Kidney glomerular epithelial cell (primary cell): ENCODE data around the gene NOTCH2.
"Not testable (repeated sequence)": the region's sequence is repeated elsewhere in the genome, so short reads cannot be mapped to it uniquely, and the experiment has no call there.

Source experiments
- DNase-seq: peaks from one replicate; lab custom pipeline; 2025; lab: John Stamatoyannopoulos, UW

Gene NOTCH2

DNA sequence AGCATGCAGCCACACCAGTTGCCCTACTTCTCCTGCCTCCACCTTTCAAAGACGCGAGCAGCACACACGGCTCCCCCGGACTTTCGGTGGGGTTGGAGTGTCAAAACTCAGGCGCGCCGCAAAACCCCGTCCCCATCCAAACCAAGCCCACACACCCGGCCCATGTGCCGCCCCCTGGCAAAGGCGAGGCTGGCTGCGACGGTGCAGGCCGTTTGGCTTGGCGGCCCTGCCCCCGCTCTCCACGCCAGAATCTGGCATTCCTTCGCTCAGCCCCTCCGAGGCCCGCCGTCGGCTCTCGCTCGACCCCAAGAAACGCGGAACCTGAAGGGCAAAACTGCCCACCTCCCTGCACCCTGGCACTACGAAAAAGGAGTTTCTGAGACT is 787 bp downstream of the NOTCH2 start:
- DNase-seq, result not testable (repeated sequence)

DNA sequence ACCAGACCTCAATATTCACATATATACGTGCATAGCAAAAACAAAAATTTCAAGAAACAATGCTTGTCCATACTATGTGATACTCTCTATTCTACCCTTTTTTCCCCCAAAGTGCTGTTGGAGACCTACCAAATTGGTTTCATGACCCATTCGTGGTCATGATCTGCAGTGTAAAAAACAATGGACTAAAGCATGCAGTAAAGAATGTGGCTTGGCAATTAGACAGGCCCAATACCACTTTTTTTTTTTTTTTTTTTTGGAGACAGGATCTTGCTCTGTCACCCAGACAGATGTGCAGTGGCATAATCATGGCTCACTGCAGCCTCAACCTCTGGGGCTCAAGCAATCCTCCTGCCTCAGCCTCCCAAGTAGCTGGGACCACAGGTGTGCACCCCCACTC is 21.3 kb downstream of the NOTCH2 start:
- not testable (repeated sequence) for DNase-seq

DNA sequence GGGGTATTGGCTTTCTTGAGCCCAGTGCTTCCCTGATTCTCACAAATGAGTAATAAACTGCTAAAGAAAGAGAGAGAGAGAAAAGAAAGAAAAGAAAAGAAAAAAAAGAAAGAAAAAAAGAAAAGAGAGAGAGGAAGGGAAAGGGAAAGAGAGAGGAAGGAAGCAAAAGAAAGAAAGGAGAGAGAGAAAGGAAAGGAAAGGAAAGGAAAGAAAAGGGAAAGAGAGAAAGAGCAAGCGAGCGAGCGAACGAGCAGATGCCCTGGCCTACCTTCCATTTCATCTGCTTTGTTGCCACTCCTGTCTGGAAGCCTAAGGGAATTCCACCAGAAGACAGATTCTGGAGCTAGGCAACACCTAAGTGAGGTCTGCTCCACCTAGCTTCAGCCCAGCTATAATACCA is 27.7 kb downstream of the NOTCH2 start:
- DNase-seq, result not testable (repeated sequence)

DNA sequence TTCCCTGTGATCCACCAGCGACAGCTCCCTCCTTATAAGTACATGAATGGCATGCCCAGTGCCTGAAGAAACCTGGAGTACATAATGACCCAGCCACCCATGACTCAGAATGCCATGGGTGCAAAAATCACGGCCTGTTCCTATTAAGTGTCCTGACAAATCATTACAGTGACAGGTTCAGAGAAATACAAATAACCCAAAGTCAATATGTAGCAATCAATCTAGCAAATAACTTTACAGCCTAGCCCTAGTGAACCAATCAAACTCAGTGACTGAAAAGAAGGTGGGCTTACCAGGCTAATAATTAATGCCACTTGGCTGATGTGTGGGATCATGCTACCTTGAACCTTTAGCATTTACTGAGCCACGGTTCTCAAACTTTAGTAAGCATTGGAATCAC is 37.2 kb downstream of the NOTCH2 start:
- DNase-seq, result not testable (repeated sequence)

DNA sequence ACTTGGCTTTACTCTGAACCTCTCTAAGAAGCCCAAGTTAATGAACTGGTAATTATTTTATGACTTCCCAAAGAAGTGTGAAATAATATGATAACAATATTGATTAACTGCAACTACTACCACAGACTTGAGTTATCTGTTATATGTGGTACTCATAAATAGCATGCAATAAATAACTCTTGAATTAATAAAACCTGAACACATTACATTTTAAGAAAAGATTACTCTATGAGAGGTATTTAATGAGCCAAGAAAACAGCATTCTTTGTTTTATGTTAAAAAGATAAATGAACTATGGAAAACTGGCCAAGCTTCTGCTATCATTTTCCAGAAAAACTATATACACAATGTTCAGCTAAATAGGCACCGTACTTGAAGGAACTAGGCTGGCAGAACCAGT is 45.7 kb downstream of the NOTCH2 start:
- not testable (repeated sequence) for DNase-seq

DNA sequence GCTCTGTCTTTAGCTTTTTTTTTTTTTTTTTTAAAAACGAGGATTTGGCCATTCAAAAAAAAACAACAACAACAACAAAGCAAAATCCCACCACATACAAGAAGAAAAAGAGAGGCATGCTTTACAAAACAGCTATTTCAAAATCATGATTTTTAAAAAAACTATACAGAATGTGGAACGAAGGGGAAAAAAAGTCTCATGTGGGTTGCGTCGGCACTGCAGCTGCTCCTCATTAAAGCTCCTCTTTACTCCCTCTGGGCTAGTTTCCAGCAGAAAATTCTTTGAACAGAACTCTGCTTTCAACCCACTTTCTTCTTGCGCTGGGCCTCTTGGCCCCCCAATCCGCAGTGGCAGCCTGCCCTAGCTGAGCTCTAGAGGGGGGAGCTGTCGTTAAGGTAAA is 54.5 kb downstream of the NOTCH2 start:
- not testable (repeated sequence) for DNase-seq

DNA sequence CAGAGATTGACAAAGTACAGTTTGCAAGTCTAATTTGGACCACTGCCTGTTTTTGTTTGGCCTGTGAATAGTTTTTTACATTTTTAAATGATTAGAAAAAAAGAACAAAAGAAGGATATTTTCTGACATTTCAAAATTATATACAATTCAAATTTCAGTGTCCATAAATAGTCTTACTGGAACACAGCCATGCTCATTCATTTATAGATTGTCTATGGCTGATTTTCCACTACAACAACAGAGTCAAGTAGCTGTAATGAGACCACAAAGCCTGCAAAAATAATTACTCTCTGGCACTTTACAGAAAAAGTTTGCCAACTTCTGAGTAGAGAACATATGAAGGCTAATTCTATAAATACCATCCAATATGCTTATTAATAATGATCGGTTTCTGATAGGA is 61.1 kb downstream of the NOTCH2 start:
- DNase-seq, result not testable (repeated sequence)

DNA sequence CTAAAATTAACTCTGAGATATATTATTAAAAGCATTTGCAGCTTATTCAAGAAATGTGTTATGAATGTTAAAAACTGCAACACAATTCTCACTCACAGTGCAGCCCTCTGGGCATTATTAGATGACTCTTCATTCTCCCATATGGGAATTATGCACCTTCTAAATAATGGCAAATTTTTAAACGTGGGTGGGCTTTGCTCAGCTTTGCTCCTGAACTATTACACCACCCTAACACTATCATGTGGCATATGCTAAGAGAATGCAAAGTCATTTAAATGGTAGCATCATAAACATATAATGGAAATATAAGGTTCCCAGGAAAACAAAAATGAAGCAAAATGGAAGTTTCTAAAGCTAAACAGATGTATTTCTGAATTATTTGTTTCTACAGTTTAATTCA is 61.6 kb downstream of the NOTCH2 start:
- DNase-seq, result not testable (repeated sequence)

DNA sequence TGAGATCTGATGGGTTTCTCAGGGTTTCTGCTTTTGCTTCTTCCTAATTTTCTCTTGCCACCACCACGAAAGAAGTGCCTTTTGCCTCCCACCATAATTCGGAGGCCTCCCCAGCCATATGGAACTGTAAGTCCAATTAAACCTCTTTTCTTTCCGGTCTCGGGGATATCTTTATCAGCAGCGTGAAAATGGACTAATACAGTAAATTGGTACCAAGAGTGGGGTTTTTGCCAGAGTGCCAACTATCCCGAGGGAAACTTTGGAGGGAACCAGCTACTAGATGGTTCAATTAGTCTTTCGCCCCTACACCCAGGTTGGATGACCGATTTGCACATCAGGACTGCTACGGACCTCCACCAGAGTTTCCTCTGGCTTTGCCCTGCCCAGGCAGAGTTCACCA is 68.4 kb downstream of the NOTCH2 start:
- not testable (repeated sequence) for DNase-seq

DNA sequence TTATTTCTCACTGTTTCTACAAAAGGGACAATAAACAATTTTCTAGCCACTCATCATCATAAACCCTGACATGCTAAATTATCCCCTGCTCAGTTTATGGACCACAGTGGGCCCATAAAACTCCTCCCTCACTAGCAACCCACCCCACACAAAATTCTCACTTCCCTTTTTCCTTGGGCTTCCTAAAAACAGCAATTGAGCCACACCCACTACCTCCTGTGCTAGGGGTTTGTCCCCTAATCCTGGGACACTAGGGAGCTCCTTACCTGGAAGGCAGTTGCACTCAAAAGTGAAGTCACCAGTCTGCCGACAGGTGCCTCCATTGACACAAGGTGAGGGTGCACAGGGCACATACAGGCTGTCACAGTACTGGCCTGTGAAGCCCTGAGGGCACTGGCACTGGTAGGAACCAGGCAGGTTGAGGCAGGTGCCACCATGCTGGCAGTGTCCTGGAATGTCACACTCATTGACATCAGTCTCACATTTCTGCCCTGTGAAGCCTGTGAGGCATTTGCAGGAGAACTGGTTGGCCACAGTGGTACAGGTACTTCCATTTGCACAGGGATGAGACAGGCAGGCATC is 72.6 kb downstream of the NOTCH2 start:
- not testable (repeated sequence) for DNase-seq

DNA sequence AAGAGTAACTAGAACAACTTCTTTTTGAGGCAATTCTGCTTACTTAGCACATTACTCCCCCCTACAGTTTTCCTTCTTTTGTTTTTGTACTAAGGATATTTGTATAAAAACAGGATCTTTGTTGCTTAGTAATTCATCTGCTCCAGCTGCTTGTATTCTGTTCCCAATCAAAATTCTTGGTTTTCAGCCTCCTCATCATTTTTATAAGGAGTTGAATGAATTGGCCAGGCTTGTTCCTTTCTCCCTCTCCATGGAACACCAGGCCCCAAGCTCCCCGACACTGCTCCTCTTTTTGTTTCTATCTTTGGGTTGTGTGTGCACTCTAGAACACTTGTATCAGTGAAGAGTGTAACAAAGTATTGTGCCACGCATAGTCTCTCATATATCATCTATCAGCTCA is 73.5 kb downstream of the NOTCH2 start:
- not testable (repeated sequence) for DNase-seq

DNA sequence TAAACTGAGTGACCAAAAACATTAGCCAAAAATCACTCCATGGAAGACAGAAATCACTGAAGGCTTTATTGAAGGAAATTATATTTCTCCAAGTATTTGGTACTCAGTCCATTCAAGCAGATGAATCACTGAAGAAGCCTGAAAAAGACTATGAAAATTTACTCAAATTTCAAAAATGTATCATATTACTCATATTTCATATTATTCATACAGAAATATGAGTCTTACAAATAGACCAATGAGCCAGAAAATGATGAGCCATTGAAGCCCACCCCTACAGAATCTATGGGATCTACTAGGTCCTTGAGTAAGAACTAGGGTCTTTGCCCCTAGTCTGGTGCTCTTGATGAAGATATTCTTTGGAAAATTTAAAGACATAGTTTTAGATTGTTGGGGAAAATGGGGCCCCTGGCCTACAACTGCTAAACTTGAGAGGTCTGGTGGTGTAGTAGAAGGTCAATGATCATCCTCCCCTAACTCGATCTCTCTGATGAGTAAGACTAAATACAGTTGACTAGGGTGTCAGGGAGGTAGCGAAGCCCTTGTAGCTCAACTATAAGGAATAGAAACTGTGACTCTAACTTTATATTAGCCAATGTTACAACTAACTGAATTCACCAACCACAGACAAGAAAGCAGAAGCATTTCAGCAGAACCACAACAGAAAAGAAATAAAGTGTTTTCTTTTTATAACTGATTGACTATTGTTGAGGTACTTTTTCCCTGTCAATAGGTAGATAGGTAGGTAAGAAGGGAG is 81.0 kb downstream of the NOTCH2 start:
- no peak for DNase-seq

DNA sequence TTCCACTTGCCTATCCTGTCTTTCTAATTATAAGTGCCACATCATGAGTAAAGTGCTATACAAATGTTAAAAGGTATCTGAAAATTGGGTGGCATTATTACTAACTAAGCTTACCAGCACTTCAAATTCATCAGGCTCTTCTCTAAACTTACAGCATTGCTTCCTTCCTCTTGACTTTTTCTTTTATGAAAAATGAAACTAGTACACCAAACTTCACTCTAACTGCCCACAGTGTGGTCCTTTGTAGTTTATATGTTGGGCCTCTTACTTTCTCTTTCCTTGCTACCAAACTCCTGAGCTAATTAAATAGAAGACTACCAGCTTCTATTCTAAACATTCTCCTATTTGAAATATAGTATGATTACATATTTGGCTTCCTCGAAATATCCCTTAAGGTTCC is 81.8 kb downstream of the NOTCH2 start:
- no peak for DNase-seq

DNA sequence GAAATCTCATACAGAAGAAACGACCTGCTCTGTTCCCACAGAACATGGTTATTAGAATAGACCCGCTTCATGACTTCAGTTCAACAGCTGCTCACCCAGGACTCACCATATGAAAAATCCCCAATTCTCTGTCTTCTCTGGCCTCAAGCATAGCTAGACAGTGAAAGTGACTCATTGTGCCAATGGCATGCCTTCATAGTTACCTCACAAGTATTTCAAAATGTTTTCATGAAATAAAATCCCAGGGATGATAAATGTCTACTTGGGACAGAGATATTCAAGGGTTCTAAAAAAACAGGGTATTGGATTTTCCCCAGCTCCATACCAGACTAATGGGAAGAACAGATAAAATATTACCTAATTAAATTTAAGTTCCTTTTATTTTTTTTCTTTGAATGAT is 82.3 kb downstream of the NOTCH2 start:
- DNase-seq, result peak; percentile 95

DNA sequence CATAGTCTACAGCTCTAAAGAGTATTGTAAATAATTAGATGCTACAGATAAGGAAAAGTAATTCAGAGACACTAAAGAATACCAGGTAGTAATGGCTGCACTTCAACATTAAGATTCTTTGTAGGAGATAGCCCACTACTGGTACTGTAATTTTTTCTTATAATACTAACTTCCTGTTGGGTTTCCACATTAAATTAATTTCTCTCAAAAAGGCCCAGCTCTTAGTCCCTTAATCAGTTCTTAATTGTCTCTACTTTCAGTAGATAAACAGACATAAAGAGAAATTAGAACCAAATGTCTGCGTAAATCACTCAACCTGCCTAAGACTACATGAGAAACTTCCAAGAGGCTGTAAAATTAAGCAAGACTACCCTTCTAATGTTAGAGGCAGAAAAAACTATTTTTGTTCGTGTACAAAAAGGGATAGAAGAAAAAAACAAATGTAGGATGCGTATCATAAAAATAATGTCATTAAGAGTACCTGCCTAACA is 83.4 kb downstream of the NOTCH2 start:
- no peak for DNase-seq

DNA sequence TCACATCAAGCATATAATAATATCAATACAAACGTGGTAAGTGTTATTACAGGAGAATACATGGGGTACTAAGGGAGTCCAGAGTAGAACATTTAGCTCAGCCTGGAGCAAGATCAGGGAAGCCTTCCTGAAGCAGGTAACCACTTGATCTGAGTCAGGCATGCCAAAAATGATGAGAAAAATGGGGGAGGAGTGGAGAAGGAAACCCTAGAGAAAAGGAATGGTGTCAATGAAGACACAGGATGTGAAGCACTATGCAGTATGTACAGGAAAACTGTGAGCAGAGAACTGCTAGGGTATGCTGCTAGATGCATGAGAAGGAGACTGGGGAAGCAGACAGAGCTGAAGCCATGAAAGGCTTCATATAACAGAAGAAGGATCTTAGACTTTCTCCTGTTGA is 84.7 kb downstream of the NOTCH2 start:
- no peak for DNase-seq

DNA sequence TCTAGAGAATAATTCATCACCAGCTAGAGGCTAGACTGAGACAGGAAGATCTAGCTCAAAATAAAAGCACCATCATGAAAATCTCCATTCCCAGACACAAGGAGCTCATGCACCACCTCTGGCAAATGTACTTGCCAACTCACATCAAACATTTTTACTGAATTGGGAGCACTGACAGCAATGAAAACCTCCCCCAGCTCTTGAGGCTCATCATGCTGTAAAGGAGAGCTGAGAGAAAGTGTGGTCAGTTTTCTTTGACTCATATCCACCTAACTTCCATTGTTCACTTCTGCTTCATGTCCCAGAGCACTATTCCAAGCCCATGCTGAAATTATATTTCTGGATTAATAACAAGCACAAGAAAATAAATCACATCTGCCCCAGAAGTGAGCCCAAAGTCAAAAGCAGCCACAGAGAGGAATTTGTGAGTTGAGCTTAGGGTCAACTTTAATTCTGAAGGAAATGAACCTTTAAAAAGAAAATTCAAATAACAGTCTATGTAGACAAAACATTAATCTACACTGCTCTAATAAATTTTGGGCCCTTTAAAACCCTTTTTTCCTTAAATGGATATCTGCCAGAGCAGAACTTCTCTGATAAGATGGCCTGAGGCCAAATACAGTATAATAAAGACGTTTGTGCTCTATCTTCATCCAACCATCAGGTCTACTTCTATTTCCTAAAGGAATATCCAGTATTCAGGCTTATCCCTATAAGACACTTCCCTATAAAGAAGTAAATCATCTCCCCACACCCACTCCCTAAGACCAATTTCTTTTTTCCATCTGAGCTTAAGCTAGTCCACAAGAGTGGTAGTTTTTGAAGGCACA is 87.3 kb downstream of the NOTCH2 start:
- DNase-seq, result peak; percentile 75

DNA sequence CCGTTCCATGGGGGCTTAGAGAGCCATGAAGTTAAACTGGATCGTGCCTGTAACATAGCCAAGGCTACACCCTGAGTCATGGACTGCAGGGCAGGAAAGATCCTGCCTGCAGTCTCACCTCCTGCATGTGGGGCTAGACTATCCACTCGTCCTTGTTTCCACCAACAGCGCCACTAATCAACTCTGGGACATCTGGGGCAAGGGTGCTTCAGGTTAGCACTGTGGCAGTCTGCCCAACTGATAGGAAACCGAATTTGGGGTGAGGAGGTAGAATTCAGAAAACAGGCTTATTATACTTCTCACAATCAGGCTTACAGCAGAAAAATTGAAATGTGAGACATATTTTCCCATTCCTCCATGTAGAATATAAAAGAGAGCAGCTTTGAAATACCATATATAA is 88.0 kb downstream of the NOTCH2 start:
- no peak for DNase-seq

DNA sequence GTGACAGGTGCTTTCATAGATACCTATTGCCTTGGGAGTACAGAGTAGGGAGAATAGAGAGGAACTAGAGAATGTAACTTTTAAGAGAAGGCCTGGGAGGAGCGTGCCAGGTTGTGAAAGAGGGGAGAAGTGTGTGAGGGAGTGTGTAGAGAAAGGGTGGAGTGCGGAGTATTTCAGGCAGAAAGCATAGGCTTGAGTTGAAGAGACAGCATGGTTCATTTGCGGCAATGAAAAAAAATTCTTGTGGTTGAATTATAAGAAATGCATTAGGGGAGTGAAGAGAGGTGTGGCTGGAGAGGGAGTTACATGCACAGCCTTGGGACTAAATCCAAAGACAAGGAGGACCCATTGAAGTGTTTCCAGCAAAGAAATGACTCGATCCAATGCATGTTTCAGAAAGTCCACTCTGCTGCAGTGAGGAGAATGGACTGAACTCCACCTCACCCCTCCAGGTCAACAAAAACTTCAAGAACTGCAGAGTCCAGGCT is 91.4 kb downstream of the NOTCH2 start:
- DNase-seq, result peak; percentile 28

DNA sequence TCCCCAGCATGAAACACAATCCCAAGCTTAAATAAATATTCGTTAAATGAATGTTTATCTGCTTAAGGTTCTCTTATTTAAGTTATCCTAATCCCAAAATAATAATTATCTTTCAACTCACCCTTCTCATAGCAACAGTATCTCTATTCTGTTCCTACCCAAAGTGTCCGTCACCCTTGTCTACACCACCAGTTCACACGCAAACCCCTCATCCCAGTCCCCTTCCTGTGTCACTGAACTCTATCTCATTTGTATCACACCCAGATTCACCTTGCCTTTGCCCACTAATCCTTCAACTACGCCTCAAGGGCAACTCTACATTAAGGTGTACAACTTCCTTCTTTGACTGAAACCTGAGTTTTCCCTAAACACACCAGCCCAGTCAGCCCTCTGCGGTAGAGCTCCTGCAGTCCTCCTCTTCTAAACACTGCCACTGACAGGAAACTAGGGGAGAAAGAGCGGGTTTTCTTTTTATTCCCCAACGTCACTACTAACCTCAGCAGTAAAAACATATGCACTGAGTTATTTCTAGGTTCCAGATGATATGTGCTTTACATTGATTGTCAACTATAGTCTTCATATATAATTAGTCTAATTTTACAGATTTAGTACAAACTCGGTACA is 92.2 kb downstream of the NOTCH2 start:
- not testable (repeated sequence) for DNase-seq

DNA sequence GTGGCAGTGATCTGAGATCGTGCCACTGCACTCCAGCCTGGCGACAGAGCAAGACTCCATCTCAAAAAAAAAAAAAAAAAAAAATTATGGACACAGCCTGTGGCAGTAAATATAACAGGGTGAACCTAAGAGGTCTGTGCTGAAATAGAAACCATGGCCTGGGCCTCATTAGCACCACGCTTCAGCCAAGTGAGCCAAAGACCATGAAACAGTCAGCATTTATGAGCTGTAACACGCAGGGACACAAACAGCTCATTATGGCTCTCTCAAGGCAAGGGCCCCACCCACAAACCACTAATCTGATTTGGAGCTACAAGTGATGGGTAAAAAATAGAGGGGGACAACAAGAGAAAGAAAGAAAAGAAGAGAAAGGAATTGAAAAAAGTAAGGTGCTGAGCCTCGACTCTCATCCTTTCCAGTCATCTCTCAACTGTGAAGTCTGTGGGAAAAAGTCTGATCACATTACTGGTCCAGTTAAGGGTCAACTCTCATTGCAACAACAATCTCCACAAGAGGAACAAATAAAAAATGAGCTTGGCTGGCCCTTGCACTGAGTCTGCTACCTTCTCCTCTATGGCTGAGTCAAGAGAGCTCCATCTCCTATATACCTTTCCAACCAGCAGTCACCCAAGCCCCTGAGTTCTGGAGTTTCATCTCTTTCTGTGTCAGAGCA is 93.7 kb downstream of the NOTCH2 start:
- not testable (repeated sequence) for DNase-seq

DNA sequence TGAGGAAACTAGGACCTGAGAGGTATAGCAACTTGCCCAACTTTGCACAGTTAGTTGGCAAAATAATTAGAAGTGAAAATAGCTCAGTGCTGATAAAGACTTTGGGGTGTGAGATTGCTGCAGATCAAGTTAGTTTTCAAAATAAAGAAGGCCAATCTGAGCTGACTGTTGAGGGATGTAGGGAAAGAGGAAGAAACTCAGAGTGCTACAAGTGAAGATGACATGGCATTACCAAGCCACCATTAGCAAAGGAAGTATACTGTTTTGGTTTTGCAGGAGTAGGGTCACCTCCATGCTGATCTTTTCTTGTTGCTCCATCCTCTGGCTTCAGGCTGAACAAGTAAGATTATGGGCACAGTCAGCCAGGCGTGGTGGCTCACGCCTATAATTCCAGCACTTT is 94.5 kb downstream of the NOTCH2 start:
- no peak for DNase-seq
